Breast epithelium (tissue), 3 donors: ENCODE data around the gene FOSL1.
"Not testable (repeated sequence)": the region's sequence is repeated elsewhere in the genome, so short reads cannot be mapped to it uniquely, and the experiment has no call there.

Experiments
- CTCF ChIP-seq, 3 donors: fragments of 450-650 bp; IDR thresholded peaks; one replicate each; pipeline ENCODE4 v1.5.1; 2016 to 2017; ENCODE audit warnings: antibody characterized with exemption in 3 of 3, mild to moderate bottlenecking in 3 of 3, moderate library complexity in 3 of 3
- POLR2A ChIP-seq: fragments of 450-650 bp; IDR thresholded peaks from one replicate; pipeline ENCODE4 v1.6.1; 2016; ENCODE audit warnings: antibody characterized with exemption, mild to moderate bottlenecking, moderate library complexity

DNA sequence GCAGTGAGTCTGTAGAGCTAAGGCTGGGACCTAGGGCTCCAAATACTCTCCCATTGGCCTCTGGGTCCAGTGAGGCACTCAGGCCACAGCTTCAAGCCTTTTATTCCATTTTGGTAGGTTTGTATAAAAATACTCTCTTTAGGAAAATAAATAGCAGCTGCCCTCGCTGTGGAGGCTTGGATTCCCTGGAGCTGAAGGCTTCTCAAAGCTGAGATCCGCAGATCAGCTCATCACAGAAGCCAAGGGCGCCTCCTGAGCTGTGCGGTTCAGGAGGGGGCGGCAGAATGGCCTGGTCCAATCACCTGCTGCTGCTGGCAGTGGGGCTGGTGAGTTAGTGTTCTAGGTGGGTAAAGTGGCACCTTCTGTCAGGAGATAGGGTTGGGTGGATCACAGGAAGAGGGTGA is 8.0 kb downstream of the FOSL1 start:
- not testable (repeated sequence) for TF ChIP-seq POLR2A; CTCF (IDR thresholded peaks at IDR 0.05)
